SK-N-SH (cell line): ENCODE data around the gene GNAT3. TPM values are rescaled to one million over a fixed set of nuclear protein-coding genes. Genes with fewer than 3 reads are reported as not detected.

Experiments
- CTCF ChIA-PET: fragments of 300-600, 350-600 bp; formaldehyde crosslinking; extraction: SDS; loops from one replicate; lab custom pipeline; 2021; lab: Yijun Ruan, JAX
- POLR2A ChIA-PET: fragments of 350-600 bp; sonication (Branson Sonifier 250); formaldehyde crosslinking; extraction: SDS; loops from one replicate; lab custom pipeline; 2020; ENCODE audit warnings: antibody characterized with exemption, inconsistent platforms; lab: Yijun Ruan, JAX
- DNase-seq: peaks from one replicate; pipeline ENCODE4 v3.0.0; 2012
- H2AFZ ChIP-seq: fragments of 200-600 bp; sonication (generic); 2 replicates; pipeline ENCODE4 v1.8.1; 2016; ENCODE audit warnings: antibody characterized with exemption, mild to moderate bottlenecking, low read depth
- H3F3A ChIP-seq: fragments of 200-600 bp; sonication (generic); replicated peaks from 2 replicates; pipeline ENCODE3; 2016; ENCODE audit warnings: antibody characterized with exemption, mild to moderate bottlenecking; ENCODE audit not compliant: insufficient read depth
- H3K27ac ChIP-seq, 2 experiments: fragments of 200-500 bp in 1 of 2; fragments of 200-600 bp in 1 of 2; sonication (Bioruptor generic) in 1 of 2; sonication (generic), shearing (Covaris generic) in 1 of 2; 2 replicates each; pipeline versions ENCODE4 v1.5.1 to v1.6.1; 2014 to 2016; ENCODE audit warnings: low read depth in 2 of 2, inconsistent platforms in 1 of 2, low read length in 1 of 2, mild to moderate bottlenecking in 1 of 2, mixed read lengths in 1 of 2
- H3K27me3 ChIP-seq: fragments of 200-600 bp; sonication (generic), shearing (Covaris generic); 2 replicates; pipeline ENCODE4 v1.6.1; 2016; ENCODE audit warnings: mixed run types; ENCODE audit not compliant: insufficient read depth
- H3K36me3 ChIP-seq, 2 experiments: fragments of 200-500 bp in 1 of 2; fragments of 200-600 bp in 1 of 2; sonication (Bioruptor generic) in 1 of 2; sonication (generic) in 1 of 2; replicated peaks in 1 of 2; 2 replicates each; pipeline versions ENCODE3 to v1.5.1; 2014 to 2016; ENCODE audit warnings: low read length in 1 of 2, mild to moderate bottlenecking in 1 of 2; ENCODE audit not compliant: insufficient read depth in 2 of 2, control insufficient read depth in 1 of 2
- H3K4me1 ChIP-seq, 2 experiments: fragments of 200-500 bp in 1 of 2; fragments of 200-600 bp in 1 of 2; sonication (Bioruptor generic) in 1 of 2; sonication (generic), shearing (Covaris generic) in 1 of 2; 2 replicates each; pipeline versions ENCODE4 v1.5.1 to v1.6.1; 2014 to 2016; ENCODE audit warnings: low read depth in 1 of 2, low read length in 1 of 2, mixed run types in 1 of 2; ENCODE audit not compliant: insufficient read depth in 2 of 2, control insufficient read depth in 1 of 2
- H3K4me2 ChIP-seq: fragments of 200-600 bp; sonication (generic), shearing (Covaris generic); 2 replicates; pipeline ENCODE4 v1.6.1; 2017; ENCODE audit warnings: mixed run types
- H3K4me3 ChIP-seq, 2 experiments: fragments of 200-500 bp in 1 of 2; fragments of 200-600 bp in 1 of 2; sonication (Bioruptor generic) in 1 of 2; sonication (generic), shearing (Covaris generic) in 1 of 2; 2 replicates each; pipeline versions ENCODE4 v1.5.1 to v1.8.1; 2014 to 2016; ENCODE audit warnings: low read depth in 2 of 2, inconsistent platforms in 1 of 2, low read length in 1 of 2, mild to moderate bottlenecking in 1 of 2, mixed read lengths in 1 of 2, moderate library complexity in 1 of 2
- H3K79me2 ChIP-seq: fragments of 200-600 bp; sonication (generic); 2 replicates; pipeline ENCODE4 v1.8.1; 2017; ENCODE audit warnings: mild to moderate bottlenecking; ENCODE audit not compliant: insufficient read depth
- H3K9ac ChIP-seq: fragments of 200-600 bp; sonication (generic); 2 replicates; pipeline ENCODE4 v1.6.1; 2017; ENCODE audit warnings: mixed run types
- H3K9me2 ChIP-seq: fragments of 200-600 bp; sonication (generic); 2 replicates; pipeline ENCODE4 v1.6.1; 2017; ENCODE audit warnings: mixed run types
- H3K9me3 ChIP-seq: fragments of 200-600 bp; sonication (generic); 2 replicates; pipeline ENCODE4 v1.6.1; 2017; ENCODE audit warnings: mixed run types, mild to moderate bottlenecking, moderate library complexity
- H4K20me1 ChIP-seq: fragments of 200-600 bp; sonication (generic); 2 replicates; pipeline ENCODE4 v1.6.1; 2017; ENCODE audit warnings: mild to moderate bottlenecking, mixed run types; ENCODE audit not compliant: insufficient read depth
- ELF1 ChIP-seq: IDR thresholded peaks from 2 replicates; pipeline ENCODE4 v1.4.0; 2012
- EP300 ChIP-seq, 2 experiments: IDR thresholded peaks; 2 replicates each; pipeline versions ENCODE4 v1.4.0 to v1.6.1; 2012; ENCODE audit warnings: borderline replicate concordance in 1 of 2, low read depth in 1 of 2, low read length in 1 of 2
- EZH2phosphoT487 ChIP-seq: fragments of 200-600 bp; sonication (generic); IDR thresholded peaks from 2 replicates; pipeline ENCODE4 v1.6.1; 2017; ENCODE audit warnings: low read depth, mixed run types, mild to moderate bottlenecking, antibody characterized with exemption, moderate library complexity, borderline replicate concordance
- GABPA ChIP-seq: IDR thresholded peaks from 2 replicates; pipeline ENCODE4 v1.4.0; 2012; ENCODE audit warnings: low read depth, mild to moderate bottlenecking
- JUND ChIP-seq: IDR thresholded peaks from 2 replicates; pipeline ENCODE4 v1.4.0; 2012
- MEF2A ChIP-seq: IDR thresholded peaks from 2 replicates; pipeline ENCODE4 v1.4.0; 2012; ENCODE audit warnings: low read depth, borderline replicate concordance
- POLR2AphosphoS5 ChIP-seq: IDR thresholded peaks from 2 replicates; pipeline ENCODE4 v1.6.1; 2012; ENCODE audit warnings: low read depth, low read length
- RCOR1 ChIP-seq: fragments of 150-350 bp; IDR thresholded peaks from 2 replicates; pipeline ENCODE4 v1.6.1; 2017; ENCODE audit warnings: antibody characterized with exemption, low read length
- RFX5 ChIP-seq: IDR thresholded peaks from 2 replicates; pipeline ENCODE4 v1.6.1; 2012; ENCODE audit warnings: mild to moderate bottlenecking, improper control_type of control experiment, low read length
- RXRA ChIP-seq: IDR thresholded peaks from 2 replicates; pipeline ENCODE4 v1.4.0; 2012; ENCODE audit warnings: low read depth, mild to moderate bottlenecking, borderline replicate concordance
- TAF1 ChIP-seq: IDR thresholded peaks from 2 replicates; pipeline ENCODE4 v1.6.1; 2012; ENCODE audit warnings: low read depth, mild to moderate bottlenecking, low read length, moderate library complexity, borderline replicate concordance
- WGBS: methylation state at CpG from one replicate; pipeline ENCODE4 v1.1.6; 2017; ENCODE audit warnings: low lambda C conversion rate; 5-methylcytosine and 5-hydroxymethylcytosine counted together
- polyA plus RNA-seq, 3 experiments: library from polyadenylated mRNA; depleted of rRNA; stranded (reverse); fragments of >200 nt; gene quantifications; 2 replicates each; pipeline ENCODE4 v1.2.3, GENCODE V29; 2012
- TF ChIP-seq, protein P1 (sequence below): IDR thresholded peaks from 2 replicates; pipeline ENCODE4 v1.4.0; 2012; ENCODE audit warnings: low read depth, borderline replicate concordance
- TF ChIP-seq, protein P2 (sequence below): fragments of 150-350 bp; IDR thresholded peaks from 2 replicates; pipeline ENCODE4 v1.6.1; 2017; ENCODE audit warnings: antibody characterized with exemption, low read length, low read depth, borderline replicate concordance

Gene GNAT3
- polyA plus RNA-seq, 1 of the 3 experiments (the other 2 are of a cell fraction) = not detected

DNA sequence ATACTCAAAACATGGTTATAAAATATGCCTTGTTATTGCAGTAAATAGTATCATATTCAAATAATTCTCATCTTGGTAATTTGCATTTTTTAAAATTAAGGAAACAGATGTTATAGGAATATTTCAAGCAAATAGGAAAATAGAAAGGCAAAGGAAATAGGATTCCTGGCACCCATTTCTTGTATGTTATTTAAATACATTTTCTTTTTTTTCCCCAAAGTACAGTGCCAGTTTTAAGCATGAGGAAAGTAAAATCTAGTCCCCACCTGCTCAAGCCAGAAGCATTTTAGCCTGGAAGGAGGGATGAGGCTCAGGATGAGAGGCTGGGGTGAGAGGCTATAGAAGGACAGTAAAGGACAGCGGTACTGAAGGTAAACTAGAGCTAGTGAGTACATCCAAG lies 38.1 kb downstream of the GNAT3 start:
- Histone ChIP-seq H3K9me2 (no peaks in the 10 kb centered on the region), H2AFZ (no peak overlapping the region), H3K9ac (no peak overlapping the region), H3F3A (no peaks in the 10 kb centered on the region), H3K4me2 (no peak overlapping the region), H3K9me3 (no peaks in the 10 kb centered on the region), H3K36me3 (no peaks in the 10 kb centered on the region), H3K27ac (no peak overlapping the region), H3K79me2 (no peaks in the 10 kb centered on the region), H4K20me1 (no peaks in the 10 kb centered on the region), H3K4me1 (peaks cover 0 to 9% of the 10 kb centered on the region in 2 experiments; a peak in 2 of 4 replicates), H3K4me3 (no peak overlapping the region), H3K27me3 (no peaks in the 10 kb centered on the region)
- TF ChIP-seq TAF1 (no peak), ELF1 (no peak), RCOR1 (no peak), POLR2AphosphoS5 (no peak), JUND (no peak), EZH2phosphoT487 (no peak), RFX5 (no peak)
- TF ChIP-seq, protein P1, sequence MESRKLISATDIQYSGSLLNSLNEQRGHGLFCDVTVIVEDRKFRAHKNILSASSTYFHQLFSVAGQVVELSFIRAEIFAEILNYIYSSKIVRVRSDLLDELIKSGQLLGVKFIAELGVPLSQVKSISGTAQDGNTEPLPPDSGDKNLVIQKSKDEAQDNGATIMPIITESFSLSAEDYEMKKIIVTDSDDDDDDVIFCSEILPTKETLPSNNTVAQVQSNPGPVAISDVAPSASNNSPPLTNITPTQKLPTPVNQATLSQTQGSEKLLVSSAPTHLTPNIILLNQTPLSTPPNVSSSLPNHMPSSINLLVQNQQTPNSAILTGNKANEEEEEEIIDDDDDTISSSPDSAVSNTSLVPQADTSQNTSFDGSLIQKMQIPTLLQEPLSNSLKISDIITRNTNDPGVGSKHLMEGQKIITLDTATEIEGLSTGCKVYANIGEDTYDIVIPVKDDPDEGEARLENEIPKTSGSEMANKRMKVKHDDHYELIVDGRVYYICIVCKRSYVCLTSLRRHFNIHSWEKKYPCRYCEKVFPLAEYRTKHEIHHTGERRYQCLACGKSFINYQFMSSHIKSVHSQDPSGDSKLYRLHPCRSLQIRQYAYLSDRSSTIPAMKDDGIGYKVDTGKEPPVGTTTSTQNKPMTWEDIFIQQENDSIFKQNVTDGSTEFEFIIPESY = no peak
- ChIA-PET POLR2A (no interaction called here), CTCF (interaction anchor here (1.1 to 1.4 kb wide), 3 partner anchors 12 to 45 kb away, joined by 4 read pairs; no protein-coding TSS in a partner anchor)
- no peak for DNase-seq
- WGBS = 100% methylated on average over 1 of the region's 1 CpG

DNA sequence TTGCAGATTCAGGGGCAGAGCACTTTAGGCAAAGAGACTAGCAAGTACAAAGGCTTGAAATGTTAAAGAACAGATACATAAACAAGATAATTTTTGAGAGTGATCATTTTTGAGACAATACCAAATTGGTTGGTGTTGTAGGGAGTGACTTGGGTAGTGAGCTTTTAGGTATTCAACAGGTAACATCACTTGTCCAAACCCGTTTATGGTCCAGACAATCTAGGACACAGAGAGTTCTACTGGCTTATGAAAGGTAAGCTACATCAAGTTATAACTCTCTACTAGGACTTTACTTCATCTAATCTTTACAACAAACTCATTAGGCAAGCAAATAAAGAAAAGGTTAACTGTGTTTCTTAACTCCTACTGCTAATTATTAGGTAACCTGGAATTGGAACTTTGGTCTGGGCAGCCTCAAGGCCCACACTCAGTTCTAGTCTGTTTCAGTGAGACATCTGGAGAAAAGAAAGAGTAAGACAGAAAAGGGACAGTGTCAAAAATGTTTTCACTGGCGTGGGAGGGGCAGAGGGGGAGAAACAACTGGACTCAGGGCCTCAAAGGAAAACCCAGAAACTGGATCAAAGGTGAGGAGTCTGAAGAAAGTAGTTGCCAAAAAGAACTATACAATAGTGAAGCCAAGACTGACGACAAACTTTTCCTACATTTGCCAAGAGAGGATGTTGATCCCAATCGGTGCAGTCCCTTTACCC lies 39.2 kb downstream of the GNAT3 start:
- H3K4me1 ChIP-seq = peaks cover under 1 to 10% of the 10 kb centered on the region in 2 experiments; a peak in 1 of 4 replicates
- no peak for DNase-seq
- H3K4me2 ChIP-seq = no peak overlapping the region
- H3K27me3 ChIP-seq = no peaks in the 10 kb centered on the region
- H3K36me3 ChIP-seq = no peaks in the 10 kb centered on the region
- no peak overlapping the region for H3K4me3 ChIP-seq
- no peak overlapping the region; the same call in 1 of the 2 replicates for H2AFZ ChIP-seq
- no peaks in the 10 kb centered on the region for H3K79me2 ChIP-seq
- H3K9me2 ChIP-seq = no peaks in the 10 kb centered on the region
- H3K27ac ChIP-seq = no peak overlapping the region
- no peaks in the 10 kb centered on the region for H3F3A ChIP-seq
- H4K20me1 ChIP-seq = no peaks in the 10 kb centered on the region
- no peak for TF ChIP-seq RXRA
- TF ChIP-seq, protein P2, sequence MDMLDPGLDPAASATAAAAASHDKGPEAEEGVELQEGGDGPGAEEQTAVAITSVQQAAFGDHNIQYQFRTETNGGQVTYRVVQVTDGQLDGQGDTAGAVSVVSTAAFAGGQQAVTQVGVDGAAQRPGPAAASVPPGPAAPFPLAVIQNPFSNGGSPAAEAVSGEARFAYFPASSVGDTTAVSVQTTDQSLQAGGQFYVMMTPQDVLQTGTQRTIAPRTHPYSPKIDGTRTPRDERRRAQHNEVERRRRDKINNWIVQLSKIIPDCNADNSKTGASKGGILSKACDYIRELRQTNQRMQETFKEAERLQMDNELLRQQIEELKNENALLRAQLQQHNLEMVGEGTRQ = no peak
- no peak for TF ChIP-seq GABPA
- no peak for TF ChIP-seq MEF2A
- no peak for TF ChIP-seq EP300 (IDR thresholded peaks at IDR 0.05; ENCODE audit: borderline replicate concordance in 1 of 2, low read depth in 1 of 2, low read length in 1 of 2)
- TF ChIP-seq POLR2AphosphoS5 = no peak
- WGBS = 72% methylated on average over 4 of the region's 4 CpGs
- H3K9ac ChIP-seq = no peak overlapping the region
- ChIA-PET POLR2A (no interaction called here), CTCF (interaction anchor here (0.8 to 1.4 kb wide), 5 partner anchors 13 to 376 kb away, joined by 3 to 4 read pairs (median 3); no protein-coding TSS in a partner anchor)
- no peaks in the 10 kb centered on the region for H3K9me3 ChIP-seq
